ENCODE results near the gene MRPL55.

Gene MRPL55

GRCh38 chr1:228139931-228140723 lies 31.0 kb upstream of the MRPL55 start, which contains the start of gene GUK1:
TSS of gene GUK1 (plus strand) at chr1:228140279. CDS start at chr1:228140303, 24 bp downstream.
- no peak for TF ChIP-seq CTCF (IDR thresholded peaks at IDR 0.05; ENCODE audit: low read length, missing control alignments)
- peak; percentile 100 for DNase-seq (ENCODE audit: low read depth)
- H3K4me3 ChIP-seq (replicated peaks; ENCODE audit: low read depth, low read length) = peak within 1 kb of the TSS; percentile 91

DNA sequence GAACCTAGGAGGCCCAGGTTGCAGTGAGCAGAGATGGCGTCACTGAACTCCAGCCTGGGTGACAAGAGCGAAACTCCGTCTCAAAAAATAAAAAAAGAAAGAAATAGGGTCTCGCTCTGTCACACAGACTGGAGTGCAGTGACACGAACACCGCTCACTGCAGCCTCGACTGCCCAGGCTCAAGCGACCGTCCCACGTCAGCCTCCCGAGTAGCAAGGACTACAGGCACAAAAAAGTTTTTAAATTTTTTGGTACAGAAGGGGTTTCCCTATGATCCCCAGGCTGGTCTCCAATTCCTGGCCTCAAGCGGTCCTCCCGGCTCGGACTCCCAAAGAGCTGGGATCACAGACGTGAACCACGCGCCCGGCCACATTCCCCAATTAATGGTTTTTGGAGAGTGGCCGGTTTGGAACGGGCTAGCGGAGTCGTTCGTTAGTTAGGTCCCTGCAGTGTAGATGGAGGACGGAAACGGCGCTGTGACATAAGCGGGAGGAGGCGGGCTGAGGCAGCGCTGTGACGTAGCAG lies 30.4 kb upstream of the MRPL55 start:
- peak overlapping the region; percentile 91 for H3K4me3 ChIP-seq (replicated peaks; ENCODE audit: low read depth, low read length)
- DNase-seq (ENCODE audit: low read depth) = no peak
- no peak for TF ChIP-seq CTCF (IDR thresholded peaks at IDR 0.05; ENCODE audit: low read length, missing control alignments)

DNA sequence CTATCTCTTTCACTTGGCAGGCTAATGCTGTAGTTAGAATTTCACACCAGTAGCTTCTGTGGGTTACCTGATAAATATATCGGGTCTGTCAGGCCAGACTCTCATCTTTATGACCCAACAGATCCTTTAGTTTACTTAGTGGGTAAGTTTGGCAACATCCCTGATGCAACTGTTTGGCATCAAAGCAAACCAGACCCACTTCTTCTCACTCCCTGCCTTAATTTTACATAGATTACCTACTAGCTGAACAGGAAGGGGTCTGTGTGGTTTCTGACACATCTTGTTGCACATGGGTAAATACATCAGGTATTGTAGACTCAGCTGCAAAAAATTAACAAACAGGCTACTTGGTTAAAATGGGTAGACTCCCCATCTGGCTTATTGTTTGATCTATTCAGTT lies 27.8 kb upstream of the MRPL55 start:
- H3K4me3 ChIP-seq (replicated peaks; ENCODE audit: low read depth, low read length) = no peak overlapping the region
- DNase-seq (ENCODE audit: low read depth) = no peak
- no peak for TF ChIP-seq CTCF (IDR thresholded peaks at IDR 0.05; ENCODE audit: low read length, missing control alignments)

DNA sequence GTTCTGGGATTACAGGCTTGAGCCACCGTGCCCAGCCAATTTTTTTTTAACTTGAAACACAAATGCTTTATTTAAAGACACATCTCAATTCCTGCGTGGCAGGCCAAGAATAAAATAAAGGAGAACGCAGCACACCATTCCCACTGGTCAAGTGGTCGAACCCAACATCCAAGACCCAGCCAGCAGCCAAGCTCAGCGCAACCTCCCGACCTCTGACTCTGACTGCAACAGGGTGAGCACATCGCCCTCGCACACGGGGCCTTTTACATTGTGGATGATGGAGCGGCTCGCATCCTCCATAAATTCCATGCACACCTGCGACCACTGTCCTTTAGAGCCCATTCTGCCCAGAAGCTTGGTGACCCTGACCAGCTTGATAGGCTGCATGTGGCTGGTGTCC lies 25.5 kb upstream of the MRPL55 start:
- H3K4me3 ChIP-seq (replicated peaks; ENCODE audit: low read depth, low read length) = no peak overlapping the region
- TF ChIP-seq CTCF (IDR thresholded peaks at IDR 0.05; ENCODE audit: low read length, missing control alignments) = no peak
- no peak for DNase-seq (ENCODE audit: low read depth)

GRCh38 chr1:228131766-228132165 lies 22.7 kb upstream of the MRPL55 start:
- DNase-seq (ENCODE audit: low read depth) = no peak
- TF ChIP-seq CTCF (IDR thresholded peaks at IDR 0.05; ENCODE audit: low read length, missing control alignments) = no peak
- no peak overlapping the region for H3K4me3 ChIP-seq (replicated peaks; ENCODE audit: low read depth, low read length)

- no peak for TF ChIP-seq CTCF (IDR thresholded peaks at IDR 0.05; ENCODE audit: low read length, missing control alignments)
Measured at GRCh38 chr1:228125185-228125584, 16.1 kb upstream of the MRPL55 start.

DNA sequence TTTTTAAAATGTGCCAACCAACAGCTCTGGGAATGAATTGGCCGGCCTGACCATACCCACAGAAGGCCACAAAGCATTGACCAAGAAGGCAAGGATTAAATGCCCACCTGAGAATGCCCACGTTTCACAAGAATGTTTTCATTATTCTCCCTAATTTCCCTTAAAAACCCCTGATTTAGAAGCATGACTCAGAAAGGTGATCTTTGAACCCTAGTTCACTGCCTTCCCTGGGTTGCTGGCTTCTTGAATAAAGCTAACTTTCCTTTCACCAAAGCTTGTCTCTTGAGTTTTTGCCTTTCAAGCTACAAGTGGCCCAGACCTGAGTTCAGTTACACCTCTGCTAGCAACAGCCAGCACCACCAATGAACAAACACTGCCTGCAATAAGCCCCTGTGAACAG lies 14.4 kb upstream of the MRPL55 start:
- TF ChIP-seq CTCF (IDR thresholded peaks at IDR 0.05; ENCODE audit: low read length, missing control alignments) = no peak
- H3K4me3 ChIP-seq (replicated peaks; ENCODE audit: low read depth, low read length) = no peak overlapping the region
- DNase-seq (ENCODE audit: low read depth) = no peak

More at GRCh38 chr1:228125185-228125584, 16.1 kb upstream of the MRPL55 start:
- no peak for DNase-seq (ENCODE audit: low read depth)
- no peak overlapping the region for H3K4me3 ChIP-seq (replicated peaks; ENCODE audit: low read depth, low read length)

All from fibroblast of pulmonary artery (primary cell).